Panc1 (cell line): Measurements from ENCODE around the gene IAPP.

Experiments
- CTCF ChIP-seq: fragments of 450-650 bp; IDR thresholded peaks from 2 replicates; pipeline ENCODE4 v1.5.1; 2017; ENCODE audit warnings: mild to moderate bottlenecking
- POLR2AphosphoS5 ChIP-seq: IDR thresholded peaks from 2 replicates; pipeline ENCODE4 v1.6.1; 2012; ENCODE audit warnings: mild to moderate bottlenecking, low read depth, low read length, moderate library complexity
- REST ChIP-seq, 2 experiments: IDR thresholded peaks; 2 replicates each; pipeline ENCODE4 v1.6.1; 2011 to 2012; ENCODE audit warnings: low read depth in 2 of 2, control low read depth in 1 of 2, low read length in 1 of 2, mild to moderate bottlenecking in 1 of 2, moderate library complexity in 1 of 2; ENCODE audit not compliant: insufficient read depth in 1 of 2
- SIN3A ChIP-seq: IDR thresholded peaks from 2 replicates; pipeline ENCODE4 v1.6.1; 2012; ENCODE audit warnings: low read depth, mild to moderate bottlenecking, low read length, moderate library complexity, borderline replicate concordance; ENCODE audit not compliant: insufficient read depth
- TCF7L2 ChIP-seq: IDR thresholded peaks from 2 replicates; pipeline ENCODE4 v1.6.1; 2011; ENCODE audit warnings: mild to moderate bottlenecking, low read depth, low read length, inconsistent platforms

GRCh38 chr12:21328578-21328977, 44.1 kb upstream of the IAPP start:
- TF ChIP-seq CTCF (no peak), POLR2AphosphoS5 (no peak), TCF7L2 (no peak), REST (IDR thresholded peaks at IDR 0.05; ENCODE audit: insufficient read depth in 1 of 2, low read depth in 2 of 2, low read length in 1 of 2) (no peak), SIN3A (no peak)
